T-helper 17 cell (primary cell): ENCODE data around the gene ACP5. TPM values are rescaled to one million over a fixed set of nuclear protein-coding genes. Genes with fewer than 3 reads are reported as not detected.
"Not testable (repeated sequence)": the region's sequence is repeated elsewhere in the genome, so short reads cannot be mapped to it uniquely, and the experiment has no call there.

ENCODE experiments used
- ATAC-seq: fragments of 150-1000 bp; cut with Tn5 transposase; 2 replicates; pipeline ENCODE4 v1.10.0; 2021; ENCODE audit warnings: mild to moderate bottlenecking, moderate library complexity
- DNase-seq, 3 donors: peaks; one replicate each; pipeline versions ENCODE4 v3.0.0 to v3.0.0-alpha.2; 2020 to 2021
- H3K9me3 ChIP-seq: one replicate; pipeline ENCODE4 v1.7.0; 2013; ENCODE audit warnings: low read length, mild to moderate bottlenecking; ENCODE audit not compliant: control insufficient read depth, poor library complexity, severe bottlenecking
- H3K27ac Mint-ChIP-seq: one replicate; pipeline ENCODE4 v1.8.0; 2022; ENCODE audit warnings: mild to moderate bottlenecking, moderate library complexity, mixed read lengths
- H3K27me3 Mint-ChIP-seq: one replicate; pipeline ENCODE4 v1.8.0; 2022; ENCODE audit warnings: mixed read lengths
- H3K36me3 Mint-ChIP-seq: one replicate; pipeline ENCODE4 v1.8.0; 2022; ENCODE audit warnings: low read depth, mixed read lengths
- H3K4me1 Mint-ChIP-seq: one replicate; pipeline ENCODE4 v1.8.0; 2022; ENCODE audit warnings: mild to moderate bottlenecking, mixed read lengths
- H3K4me3 Mint-ChIP-seq: one replicate; pipeline ENCODE4 v1.8.0; 2022; ENCODE audit warnings: mild to moderate bottlenecking, moderate library complexity, mixed read lengths
- total RNA-seq, 4 donors: library from RNA in 2 of 4; stranded (reverse) in 2 of 4; gene quantifications; one replicate each; pipeline ENCODE4 v1.2.3 and lab custom pipeline; 2022 to 2026

ACP5 gene
- total RNA-seq, 2 donors from 2014 or later, result 14.6 to 18.2 TPM

- Mint-ChIP-seq H3K27ac (peak within 1 kb of the TSS; percentile 72), H3K4me1 (peaks cover 12% of the 10 kb centered on the region), H3K4me3 (peak within 1 kb of the TSS; percentile 91), H3K27me3 (no peaks in the 10 kb centered on the region), H3K36me3 (peaks cover under 1% of the 10 kb centered on the region)
- no peaks in the 10 kb centered on the region for H3K9me3 ChIP-seq
- ATAC-seq, result peak; percentile 99
- DNase-seq, result peak; percentile 89 to 94 (median 92)
These were observed 20.0 kb upstream of the ACP5 start, which contains the start of gene ZNF627 for GRCh38 chr19:11597202-11598102. Gene ZNF627 (plus strand): TSS chr19:11597483. CDS start chr19:11597628, 145 bp downstream.

- peak overlapping the region; percentile 72 for H3K27ac Mint-ChIP-seq
- H3K4me1 Mint-ChIP-seq, result peaks cover 7% of the 10 kb centered on the region
- no peaks in the 10 kb centered on the region for H3K9me3 ChIP-seq
- H3K36me3 Mint-ChIP-seq, result no peaks in the 10 kb centered on the region
- H3K27me3 Mint-ChIP-seq, result no peaks in the 10 kb centered on the region
- DNase-seq (no peak), ATAC-seq (no peak)
- no peak overlapping the region for H3K4me3 Mint-ChIP-seq
These were observed 18.7 kb upstream of the ACP5 start for GRCh38 chr19:11596156-11596555.

- no peaks in the 10 kb centered on the region for H3K9me3 ChIP-seq
- no peaks in the 10 kb centered on the region for H3K36me3 Mint-ChIP-seq
- H3K27me3 Mint-ChIP-seq, result no peaks in the 10 kb centered on the region
- DNase-seq (no peak), ATAC-seq (no peak)
- H3K4me3 Mint-ChIP-seq, result no peak overlapping the region
- no peak overlapping the region for H3K27ac Mint-ChIP-seq
- H3K4me1 Mint-ChIP-seq, result peaks cover 7% of the 10 kb centered on the region
These were observed 16.6 kb upstream of the ACP5 start for GRCh38 chr19:11594084-11594483.

GRCh38 chr19:11587975-11588631 is 10.7 kb upstream of the ACP5 start:
- Mint-ChIP-seq H3K4me1 (peaks cover 3% of the 10 kb centered on the region), H3K27me3 (no peaks in the 10 kb centered on the region)
- no peak for ATAC-seq

GRCh38 chr19:11587302-11587974 is 10.0 kb upstream of the ACP5 start:
- peak overlapping the region; percentile 7 for H3K4me3 Mint-ChIP-seq
- peak; percentile 95 for ATAC-seq
- H3K9me3 ChIP-seq, result no peaks in the 10 kb centered on the region
- H3K4me1 Mint-ChIP-seq, result peaks cover 3% of the 10 kb centered on the region
- no peaks in the 10 kb centered on the region for H3K36me3 Mint-ChIP-seq
- peak; percentile 54 to 70 (median 60) for DNase-seq
- no peak overlapping the region for H3K27ac Mint-ChIP-seq
- no peaks in the 10 kb centered on the region for H3K27me3 Mint-ChIP-seq

More at GRCh38 chr19:11587975-11588631, 10.7 kb upstream of the ACP5 start:
- H3K4me3 Mint-ChIP-seq, result no peak overlapping the region
- DNase-seq, result no peak
- H3K27ac Mint-ChIP-seq, result no peak overlapping the region
- H3K9me3 ChIP-seq, result no peaks in the 10 kb centered on the region
- no peaks in the 10 kb centered on the region for H3K36me3 Mint-ChIP-seq

GRCh38 chr19:11586331-11586730 is 8.9 kb upstream of the ACP5 start:
- H3K36me3 Mint-ChIP-seq, result no peaks in the 10 kb centered on the region
- no peak overlapping the region for H3K27ac Mint-ChIP-seq
- H3K4me1 Mint-ChIP-seq, result peaks cover 7% of the 10 kb centered on the region
- no peak overlapping the region for H3K4me3 Mint-ChIP-seq
- H3K9me3 ChIP-seq, result no peaks in the 10 kb centered on the region
- ATAC-seq, result no peak
- H3K27me3 Mint-ChIP-seq, result no peaks in the 10 kb centered on the region
- no peak for DNase-seq

- DNase-seq (no peak), ATAC-seq (peak; percentile 60)
- Mint-ChIP-seq H3K4me3 (peak overlapping the region; percentile 80), H3K36me3 (no peaks in the 10 kb centered on the region), H3K4me1 (peaks cover 15% of the 10 kb centered on the region), H3K27me3 (no peaks in the 10 kb centered on the region), H3K27ac (peak overlapping the region; percentile 89)
- H3K9me3 ChIP-seq, result no peaks in the 10 kb centered on the region
These were observed 4.3 kb upstream of the ACP5 start for GRCh38 chr19:11581740-11582139.

- no peaks in the 10 kb centered on the region for H3K27me3 Mint-ChIP-seq
- H3K27ac Mint-ChIP-seq, result no peak overlapping the region
- H3K9me3 ChIP-seq, result no peaks in the 10 kb centered on the region
- no peak for ATAC-seq
- no peak overlapping the region for H3K4me3 Mint-ChIP-seq
- peaks cover 15% of the 10 kb centered on the region for H3K4me1 Mint-ChIP-seq
- no peak for DNase-seq
- H3K36me3 Mint-ChIP-seq, result no peaks in the 10 kb centered on the region
These were observed 2.7 kb upstream of the ACP5 start for GRCh38 chr19:11580116-11580515.

- Mint-ChIP-seq H3K4me3 (peak overlapping the region; percentile 79), H3K27me3 (no peaks in the 10 kb centered on the region), H3K36me3 (no peaks in the 10 kb centered on the region), H3K27ac (no peak overlapping the region), H3K4me1 (peaks cover 15% of the 10 kb centered on the region)
- no peaks in the 10 kb centered on the region for H3K9me3 ChIP-seq
- ATAC-seq (peak; percentile 76), DNase-seq (peak; percentile 16 to 30 (median 18))
These were observed 1.1 kb upstream of the ACP5 start for GRCh38 chr19:11578258-11579142.

- Mint-ChIP-seq H3K27me3 (no peaks in the 10 kb centered on the region), H3K4me3 (peak overlapping the region; percentile 25), H3K36me3 (no peaks in the 10 kb centered on the region), H3K27ac (no peak overlapping the region), H3K4me1 (peaks cover 10% of the 10 kb centered on the region)
- ATAC-seq (no peak), DNase-seq (no peak)
- H3K9me3 ChIP-seq, result no peaks in the 10 kb centered on the region
These were observed 1.2 kb downstream of the ACP5 start for GRCh38 chr19:11576227-11576626.

GRCh38 chr19:11574689-11575088 is 2.8 kb downstream of the ACP5 start:
- H3K9me3 ChIP-seq, result no peaks in the 10 kb centered on the region
- Mint-ChIP-seq H3K27me3 (no peaks in the 10 kb centered on the region), H3K36me3 (no peaks in the 10 kb centered on the region), H3K4me1 (peaks cover 6% of the 10 kb centered on the region), H3K4me3 (no peak overlapping the region), H3K27ac (no peak overlapping the region)
- ATAC-seq (no peak), DNase-seq (no peak)

- H3K9me3 ChIP-seq, H3K4me1 Mint-ChIP-seq, H3K4me3 Mint-ChIP-seq: not testable (repeated sequence)
These were observed 3.7 kb downstream of the ACP5 start for GRCh38 chr19:11573763-11574162.

More at GRCh38 chr19:11573763-11574162, 3.7 kb downstream of the ACP5 start:
- H3K27me3 Mint-ChIP-seq, H3K36me3 Mint-ChIP-seq, DNase-seq, ATAC-seq, H3K27ac Mint-ChIP-seq: not testable (repeated sequence)
